HepG2 (cell line): ENCODE measurements around the gene KLK14. TPM values are rescaled to one million over a fixed set of nuclear protein-coding genes. Genes with fewer than 3 reads are reported as not detected.

Experiments used
- ATF7-NPFF ChIP-seq: sonication (generic); formaldehyde crosslinking; IDR thresholded peaks from 2 replicates; pipeline ENCODE4 v1.8.1; 2023; ENCODE audit warnings: mild to moderate bottlenecking, low read depth, missing genetic modification reagents, moderate library complexity
- CEBPG ChIP-seq: IDR thresholded peaks from 2 replicates; pipeline ENCODE4 v1.6.1; 2016
- CREB1 ChIP-seq, 2 experiments: fragments of 450-650 bp in 1 of 2; IDR thresholded peaks; 2 replicates each; pipeline ENCODE4 v1.6.1; 2016 to 2017; ENCODE audit warnings: control low read depth in 1 of 2, mild to moderate bottlenecking in 1 of 2, missing compliant biosample characterization in 1 of 2, missing genetic modification characterization in 1 of 2
- FOSL2 ChIP-seq: sonication (generic); formaldehyde crosslinking; IDR thresholded peaks from 2 replicates; pipeline ENCODE4 v1.4.0; 2020; ENCODE audit warnings: missing genetic modification reagents
- FOXK2 ChIP-seq: fragments of 450-650 bp; IDR thresholded peaks from 2 replicates; pipeline ENCODE4 v1.6.1; 2016
- KMT2A ChIP-seq: sonication (generic); formaldehyde crosslinking; IDR thresholded peaks from 2 replicates; pipeline ENCODE4 v1.4.0; 2020; ENCODE audit warnings: missing genetic modification reagents
- MAFF ChIP-seq: IDR thresholded peaks from 2 replicates; pipeline ENCODE4 v1.6.1; 2011; ENCODE audit warnings: low read depth, low read length, improper control_type of control experiment
- MIER3 ChIP-seq: IDR thresholded peaks from 2 replicates; pipeline ENCODE4 v1.6.1; 2016; ENCODE audit warnings: missing compliant biosample characterization, borderline replicate concordance
- MXI1 ChIP-seq: IDR thresholded peaks from 3 replicates; pipeline ENCODE4 v1.6.1; 2012; ENCODE audit warnings: low read depth, low read length, inconsistent platforms, borderline replicate concordance
- ONECUT2 ChIP-seq: sonication (generic); formaldehyde crosslinking; IDR thresholded peaks from 2 replicates; pipeline ENCODE4 v1.4.0; 2020; ENCODE audit warnings: missing genetic modification reagents
- PCBP1 ChIP-seq: fragments of 200-400 bp; formaldehyde crosslinking; IDR thresholded peaks from 2 replicates; pipeline ENCODE4 v1.6.1; 2017; ENCODE audit warnings: mild to moderate bottlenecking, low read depth, low read length, borderline replicate concordance
- PHF8 ChIP-seq: sonication (generic); formaldehyde crosslinking; IDR thresholded peaks from 2 replicates; pipeline ENCODE4 v1.5.0; 2020; ENCODE audit warnings: missing genetic modification reagents
- POLR2AphosphoS5 ChIP-seq: IDR thresholded peaks from 2 replicates; pipeline ENCODE4 v1.6.1; 2012; ENCODE audit warnings: low read depth, low read length
- RFX1 ChIP-seq: fragments of 450-650 bp; IDR thresholded peaks from 2 replicates; pipeline ENCODE4 v1.6.1; 2017
- RFXAP ChIP-seq: sonication (generic); formaldehyde crosslinking; IDR thresholded peaks from 2 replicates; pipeline ENCODE4 v1.4.0; 2020; ENCODE audit warnings: missing genetic modification reagents, borderline replicate concordance
- SMAD3 ChIP-seq: sonication (generic); formaldehyde crosslinking; IDR thresholded peaks from 2 replicates; pipeline ENCODE4 v1.4.0; 2020; ENCODE audit warnings: missing genetic modification reagents
- SOX5 ChIP-seq: IDR thresholded peaks from 2 replicates; pipeline ENCODE4 v1.6.1; 2016; ENCODE audit warnings: borderline replicate concordance
- SP5 ChIP-seq: IDR thresholded peaks from 2 replicates; pipeline ENCODE4 v1.6.1; 2016; ENCODE audit warnings: low read depth, borderline replicate concordance
- THAP11 ChIP-seq: IDR thresholded peaks from 2 replicates; pipeline ENCODE4 v1.6.1; 2016; ENCODE audit warnings: missing biosample characterization, missing genetic modification reagents
- YEATS2 ChIP-seq: sonication (generic); formaldehyde crosslinking; IDR thresholded peaks from 2 replicates; pipeline ENCODE4 v1.4.0; 2020; ENCODE audit warnings: missing genetic modification reagents, borderline replicate concordance
- ZFP37 ChIP-seq: sonication (generic); formaldehyde crosslinking; IDR thresholded peaks from 2 replicates; pipeline ENCODE4 v1.4.0; 2020; ENCODE audit warnings: missing genetic modification reagents, borderline replicate concordance
- ZNF101 ChIP-seq: sonication (generic); formaldehyde crosslinking; IDR thresholded peaks from 2 replicates; pipeline ENCODE4 v1.4.0; 2020; ENCODE audit warnings: mild to moderate bottlenecking, low read depth, missing genetic modification reagents, borderline replicate concordance
- ZNF747 ChIP-seq: sonication (generic); formaldehyde crosslinking; IDR thresholded peaks from 2 replicates; pipeline ENCODE4 v1.8.1; 2023; ENCODE audit warnings: missing genetic modification reagents, mild to moderate bottlenecking, borderline replicate concordance
- polyA plus RNA-seq, 8 experiments: library from polyadenylated mRNA; depleted of rRNA in 3 of 8; stranded (reverse) in 7 of 8; unstranded in 1 of 8; fragments of >200 nt; fragmentation: Illumina TruSeq in 4 of 8; extraction: Trizol in 4 of 8; gene quantifications; 2 replicates each; pipeline versions ENCODE4 v1.2.1 to v1.2.3, GENCODE V29; 2011 to 2016; ENCODE audit warnings: low read depth in 4 of 8, missing spikeins in 1 of 8, mixed read lengths in 1 of 8; ENCODE audit not compliant: insufficient read depth in 1 of 8
- total RNA-seq, 5 experiments: library from RNA; depleted of rRNA; stranded (reverse); fragments of >200 nt; fragmentation: Illumina TruSeq; extraction: Trizol; gene quantifications; 2 replicates each; pipeline ENCODE4 v1.2.3, GENCODE V29; 2016; ENCODE audit warnings: low read depth in 1 of 5
- TF ChIP-seq, protein P1 (sequence below): sonication (generic); formaldehyde crosslinking; IDR thresholded peaks from 2 replicates; pipeline ENCODE4 v1.4.0; 2020; ENCODE audit warnings: missing genetic modification reagents
- TF ChIP-seq, protein P2 (sequence below): sonication (generic); formaldehyde crosslinking; IDR thresholded peaks from 2 replicates; pipeline ENCODE4 v1.4.0; 2020; ENCODE audit warnings: missing genetic modification reagents
- TF ChIP-seq, protein P3 (sequence below): IDR thresholded peaks from 2 replicates; pipeline ENCODE4 v1.6.1; 2016; ENCODE audit warnings: missing biosample characterization, missing genetic modification reagents, low read depth
- TF ChIP-seq, protein P4 (sequence below): sonication (generic); formaldehyde crosslinking; IDR thresholded peaks from 2 replicates; pipeline ENCODE4 v1.4.0; 2020; ENCODE audit warnings: missing genetic modification reagents

Gene KLK14
- total and polyA plus RNA-seq, 2 of the 13 experiments (the other 11 are each of a cell fraction or from before 2014, with no cell fraction given): not detected

DNA sequence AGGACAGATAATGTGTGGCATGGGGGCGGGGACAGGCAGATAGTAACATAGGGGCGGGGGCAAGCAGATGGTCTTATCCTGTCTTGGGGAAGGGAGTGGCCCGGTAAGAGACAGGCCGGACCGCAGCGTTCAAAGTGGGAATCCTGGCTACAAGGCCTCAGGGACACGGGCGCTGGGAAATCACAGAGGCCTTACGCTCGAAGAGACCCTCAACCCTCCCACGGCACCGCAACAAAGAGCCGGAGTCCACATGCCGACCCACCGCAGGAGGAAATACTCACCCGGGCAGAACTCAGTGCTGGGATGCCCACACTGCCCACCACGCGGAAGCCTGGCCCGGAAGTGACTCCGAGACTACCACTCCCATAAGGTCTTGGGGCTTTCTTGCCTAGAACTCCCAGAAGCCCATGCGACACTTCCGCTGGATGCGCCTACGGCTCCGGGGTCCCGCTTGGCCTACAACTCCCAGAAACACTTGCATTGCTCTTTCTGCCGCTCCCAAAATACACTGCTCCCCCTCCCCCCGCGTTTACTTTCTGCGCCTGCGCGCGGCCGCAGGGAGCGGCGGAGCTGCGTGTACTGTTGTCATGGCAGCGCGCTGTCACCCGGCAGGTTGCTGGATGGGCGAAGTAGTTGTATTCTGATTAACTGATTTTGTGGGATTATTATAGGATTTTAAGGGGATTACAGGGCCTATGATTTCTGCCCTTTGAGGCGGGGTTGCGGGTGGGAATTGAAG lies 25.5 kb upstream of the KLK14 start, which contains the start of gene CTU1 (continued):
- TF ChIP-seq CREB1 (IDR thresholded peaks at IDR 0.05): peak; percentile 77
- peak; percentile 89 for TF ChIP-seq CREB1 (CRISPR knock-in tag; IDR thresholded peaks at IDR 0.05)
- peak; percentile 83 for TF ChIP-seq PHF8 (CRISPR knock-in tag)
- 0 out of 2 replicates have a peak, but pooled peaks have one; percentile 62 for TF ChIP-seq PCBP1
- TF ChIP-seq THAP11: peak; percentile 100
- peak; percentile 62 for TF ChIP-seq FOSL2
- TF ChIP-seq, protein P1, sequence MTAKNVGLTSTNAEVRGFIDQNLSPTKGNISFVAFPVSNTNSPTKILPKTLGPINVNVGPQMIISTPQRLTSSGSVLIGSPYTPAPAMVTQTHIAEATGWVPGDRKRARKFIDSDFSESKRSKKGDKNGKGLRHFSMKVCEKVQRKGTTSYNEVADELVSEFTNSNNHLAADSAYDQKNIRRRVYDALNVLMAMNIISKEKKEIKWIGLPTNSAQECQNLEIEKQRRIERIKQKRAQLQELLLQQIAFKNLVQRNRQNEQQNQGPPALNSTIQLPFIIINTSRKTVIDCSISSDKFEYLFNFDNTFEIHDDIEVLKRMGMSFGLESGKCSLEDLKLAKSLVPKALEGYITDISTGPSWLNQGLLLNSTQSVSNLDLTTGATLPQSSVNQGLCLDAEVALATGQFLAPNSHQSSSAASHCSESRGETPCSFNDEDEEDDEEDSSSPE (CRISPR knock-in tag): 0 out of 2 replicates have a peak, but pooled peaks have one; percentile 14
- peak; percentile 86 for TF ChIP-seq POLR2AphosphoS5
- peak; percentile 83; the same call in 1 of the 2 replicates for TF ChIP-seq YEATS2 (CRISPR knock-in tag)
- TF ChIP-seq ATF7-NPFF: 0 out of 2 replicates have a peak, but pooled peaks have one; percentile 30
- peak; percentile 84 for TF ChIP-seq MIER3 (CRISPR knock-in tag)
- TF ChIP-seq, protein P2, sequence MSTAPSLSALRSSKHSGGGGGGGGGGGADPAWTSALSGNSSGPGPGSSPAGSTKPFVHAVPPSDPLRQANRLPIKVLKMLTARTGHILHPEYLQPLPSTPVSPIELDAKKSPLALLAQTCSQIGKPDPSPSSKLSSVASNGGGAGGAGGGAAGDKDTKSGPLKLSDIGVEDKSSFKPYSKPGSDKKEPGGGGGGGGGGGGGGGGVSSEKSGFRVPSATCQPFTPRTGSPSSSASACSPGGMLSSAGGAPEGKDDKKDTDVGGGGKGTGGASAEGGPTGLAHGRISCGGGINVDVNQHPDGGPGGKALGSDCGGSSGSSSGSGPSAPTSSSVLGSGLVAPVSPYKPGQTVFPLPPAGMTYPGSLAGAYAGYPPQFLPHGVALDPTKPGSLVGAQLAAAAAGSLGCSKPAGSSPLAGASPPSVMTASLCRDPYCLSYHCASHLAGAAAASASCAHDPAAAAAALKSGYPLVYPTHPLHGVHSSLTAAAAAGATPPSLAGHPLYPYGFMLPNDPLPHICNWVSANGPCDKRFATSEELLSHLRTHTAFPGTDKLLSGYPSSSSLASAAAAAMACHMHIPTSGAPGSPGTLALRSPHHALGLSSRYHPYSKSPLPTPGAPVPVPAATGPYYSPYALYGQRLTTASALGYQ (CRISPR knock-in tag): peak; percentile 74
- TF ChIP-seq SOX5 (CRISPR knock-in tag): peak; percentile 22; the same call in 1 of the 2 replicates
- 0 out of 2 replicates have a peak, but pooled peaks have one; percentile 23 for TF ChIP-seq SMAD3 (CRISPR knock-in tag)
- TF ChIP-seq RFX1: peak; percentile 97
- 0 out of 2 replicates have a peak, but pooled peaks have one; percentile 18 for TF ChIP-seq FOXK2
- TF ChIP-seq ZNF747 (CRISPR knock-in tag): peak; percentile 15; the same call in 1 of the 2 replicates
- peak; percentile 52; the same call in 1 of the 2 replicates for TF ChIP-seq KMT2A (CRISPR knock-in tag)
- peak; percentile 93 for TF ChIP-seq MXI1
- TF ChIP-seq CEBPG (CRISPR knock-in tag): peak; percentile 26; the same call in 1 of the 2 replicates
- TF ChIP-seq, protein P3, sequence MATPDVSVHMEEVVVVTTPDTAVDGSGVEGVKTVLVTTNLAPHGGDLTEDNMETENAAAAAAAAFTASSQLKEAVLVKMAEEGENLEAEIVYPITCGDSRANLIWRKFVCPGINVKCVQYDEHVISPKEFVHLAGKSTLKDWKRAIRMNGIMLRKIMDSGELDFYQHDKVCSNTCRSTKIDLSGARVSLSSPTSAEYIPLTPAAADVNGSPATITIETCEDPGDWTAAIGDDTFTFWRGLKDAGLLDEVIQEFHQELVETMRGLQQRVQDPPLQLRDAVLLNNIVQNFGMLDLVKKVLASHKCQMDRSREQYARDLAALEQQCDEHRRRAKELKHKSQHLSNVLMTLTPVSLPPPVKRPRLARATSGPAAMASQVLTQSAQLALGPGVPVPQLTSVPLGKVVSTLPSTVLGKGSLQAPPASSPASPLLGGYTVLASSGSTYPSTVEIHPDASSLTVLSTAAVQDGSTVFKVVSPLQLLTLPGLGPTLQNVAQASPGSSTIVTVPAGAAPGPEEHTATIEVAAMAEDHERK: 0 out of 2 replicates have a peak, but pooled peaks have one; percentile 39
- peak; percentile 89 for TF ChIP-seq RFXAP (CRISPR knock-in tag)
- peak; percentile 15; the same call in 1 of the 2 replicates for TF ChIP-seq MAFF
- TF ChIP-seq, protein P4, sequence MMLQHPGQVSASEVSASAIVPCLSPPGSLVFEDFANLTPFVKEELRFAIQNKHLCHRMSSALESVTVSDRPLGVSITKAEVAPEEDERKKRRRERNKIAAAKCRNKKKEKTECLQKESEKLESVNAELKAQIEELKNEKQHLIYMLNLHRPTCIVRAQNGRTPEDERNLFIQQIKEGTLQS: peak; percentile 31; the same call in 1 of the 2 replicates
- 0 out of 2 replicates have a peak, but pooled peaks have one; percentile 28 for TF ChIP-seq SP5 (CRISPR knock-in tag)
- no peak for TF ChIP-seq ZNF101
- no peak for TF ChIP-seq ONECUT2 (CRISPR knock-in tag)
- TF ChIP-seq ZFP37 (CRISPR knock-in tag): 0 out of 2 replicates have a peak, but pooled peaks have one; percentile 15
